ENCODE results near the gene RPS15.

RPS15 gene

GRCh38 chr19:1420590-1420989 lies 17.6 kb upstream of the RPS15 start:
- DNase-seq: no peak

- DNase-seq: no peak
Measured at GRCh38 chr19:1421218-1421957, 16.8 kb upstream of the RPS15 start.

GRCh38 chr19:1421958-1422305 lies 16.3 kb upstream of the RPS15 start:
- DNase-seq: no peak

GRCh38 chr19:1422360-1422759 lies 15.8 kb upstream of the RPS15 start:
- no peak for DNase-seq

GRCh38 chr19:1422943-1423342 lies 15.3 kb upstream of the RPS15 start:
- no peak for DNase-seq

- DNase-seq: no peak
Measured at GRCh38 chr19:1423436-1424191, 14.6 kb upstream of the RPS15 start.

GRCh38 chr19:1424192-1424955 lies 13.8 kb upstream of the RPS15 start:
- DNase-seq: no peak

GRCh38 chr19:1425102-1425837 lies 12.9 kb upstream of the RPS15 start:
- DNase-seq: no peak

GRCh38 chr19:1425902-1426301 lies 12.3 kb upstream of the RPS15 start:
- DNase-seq: no peak

- no peak for DNase-seq
Measured at GRCh38 chr19:1426736-1427135, 11.5 kb upstream of the RPS15 start.

GRCh38 chr19:1427221-1427920 lies 10.8 kb upstream of the RPS15 start:
- DNase-seq: no peak

- DNase-seq: no peak
Measured at GRCh38 chr19:1428738-1429391, 9.3 kb upstream of the RPS15 start.

GRCh38 chr19:1429750-1430149 lies 8.4 kb upstream of the RPS15 start:
- DNase-seq: no peak

GRCh38 chr19:1430246-1430645 lies 8.0 kb upstream of the RPS15 start:
- no peak for DNase-seq

GRCh38 chr19:1431759-1432506 lies 6.3 kb upstream of the RPS15 start:
- no peak for DNase-seq

GRCh38 chr19:1432507-1432887 lies 5.7 kb upstream of the RPS15 start:
- DNase-seq: no peak

- DNase-seq: no peak
Measured at GRCh38 chr19:1433119-1434039, 4.8 kb upstream of the RPS15 start.

- no peak for DNase-seq
Measured at GRCh38 chr19:1434040-1434366, 4.2 kb upstream of the RPS15 start.

GRCh38 chr19:1434577-1435060 lies 3.6 kb upstream of the RPS15 start:
- no peak for DNase-seq
